H1 (cell line): ENCODE results near the gene ASTN2. TPM values are rescaled to one million over a fixed set of nuclear protein-coding genes. Genes with fewer than 3 reads are reported as not detected.

Experiments used
- CTCF ChIA-PET: fragments of 300-600 bp; sonication (Branson Sonifier 250); formaldehyde crosslinking; loops from one replicate; lab custom pipeline; 2021; ENCODE audit not compliant: partially characterized antibody; lab: Charles Lee
- POLR2A ChIA-PET: fragments of 300-600 bp; sonication (Branson Sonifier 250); formaldehyde crosslinking; loops from one replicate; lab custom pipeline; 2021; ENCODE audit warnings: inconsistent platforms; ENCODE audit not compliant: partially characterized antibody; lab: Charles Lee
- DNase-seq, 2 experiments: peaks; one replicate each; pipeline versions ENCODE4 v3.0.0 to v3.0.0-alpha.2; 2010 to 2022; ENCODE audit warnings: low spot score in 2 of 2, low read depth in 1 of 2, mixed read lengths in 1 of 2
- FAIRE-seq: peaks from 2 replicates; lab custom pipeline; 2011; peaks lifted over from hg19 to GRCh38; lab: Jason Lieb, UNC
- H2AFZ ChIP-seq: 2 replicates; pipeline ENCODE4 v1.8.1; 2012; ENCODE audit warnings: low read length, inconsistent platforms
- H2AK5ac ChIP-seq: 2 replicates; pipeline ENCODE4 v1.6.1; 2013; ENCODE audit warnings: low read depth, low read length
- H2BK120ac ChIP-seq: replicated peaks from 2 replicates; pipeline ENCODE3; 2013; ENCODE audit warnings: low read depth, low read length, inconsistent platforms
- H2BK12ac ChIP-seq: 2 replicates; pipeline ENCODE4 v1.6.1; 2013; ENCODE audit warnings: low read depth, low read length
- H2BK15ac ChIP-seq: 2 replicates; pipeline ENCODE4 v1.6.1; 2013; ENCODE audit warnings: low read length
- H2BK20ac ChIP-seq: 2 replicates; pipeline ENCODE4 v1.6.1; 2013; ENCODE audit warnings: low read length
- H2BK5ac ChIP-seq: 2 replicates; pipeline ENCODE4 v1.6.1; 2013; ENCODE audit warnings: low read depth, low read length
- H3K14ac ChIP-seq: 2 replicates; pipeline ENCODE4 v1.6.1; 2013; ENCODE audit warnings: inconsistent platforms; ENCODE audit not compliant: insufficient read length
- H3K18ac ChIP-seq: 2 replicates; pipeline ENCODE4 v1.6.1; 2013; ENCODE audit warnings: low read length; ENCODE audit errors: extremely low read depth
- H3K23ac ChIP-seq: 2 replicates; pipeline ENCODE4 v1.6.1; 2013; ENCODE audit warnings: inconsistent platforms; ENCODE audit not compliant: insufficient read length
- H3K23me2 ChIP-seq: 2 replicates; pipeline ENCODE4 v1.6.1; 2013; ENCODE audit warnings: low read depth, low read length
- H3K27ac ChIP-seq: 2 replicates; pipeline ENCODE4 v1.6.1; 2011; ENCODE audit warnings: low read depth, low read length, inconsistent platforms
- H3K27me3 ChIP-seq, 4 experiments: replicated peaks in 1 of 4; 1 replicate in 1 of 4; 2 replicates in 3 of 4; pipeline versions ENCODE4 v1.6.1 to v1.8.1; 2011 to 2013; ENCODE audit warnings: low read length in 3 of 4, mild to moderate bottlenecking in 3 of 4, inconsistent platforms in 2 of 4, mixed read lengths in 2 of 4, moderate library complexity in 1 of 4; ENCODE audit not compliant: control insufficient read depth in 3 of 4, insufficient read depth in 3 of 4; ENCODE audit errors: extremely low read depth in 1 of 4
- H3K36me3 ChIP-seq, 4 experiments: 2 replicates each; pipeline versions ENCODE4 v1.6.1 to v1.8.1; 2011 to 2013; ENCODE audit warnings: mild to moderate bottlenecking in 4 of 4, low read length in 3 of 4, moderate library complexity in 2 of 4, control low read depth in 1 of 4, inconsistent platforms in 1 of 4; ENCODE audit not compliant: insufficient read depth in 4 of 4, control insufficient read depth in 2 of 4
- H3K4ac ChIP-seq: replicated peaks from 2 replicates; pipeline ENCODE3; 2013; ENCODE audit warnings: low read length, low read depth, mixed read lengths, inconsistent platforms; ENCODE audit not compliant: insufficient read length
- H3K4me1 ChIP-seq, 4 experiments: replicated peaks in 1 of 4; 1 replicate in 1 of 4; 2 replicates in 3 of 4; pipeline versions ENCODE4 v1.6.1 to v1.8.1; 2011 to 2013; ENCODE audit warnings: low read length in 3 of 4, inconsistent platforms in 2 of 4, mixed read lengths in 1 of 4; ENCODE audit not compliant: insufficient read depth in 4 of 4, control insufficient read depth in 3 of 4
- H3K4me2 ChIP-seq, 2 experiments: 2 replicates each; pipeline versions ENCODE4 v1.6.1 to v1.8.1; 2011 to 2013; ENCODE audit warnings: low read depth in 2 of 2, low read length in 2 of 2, control low read depth in 1 of 2, inconsistent platforms in 1 of 2, mild to moderate bottlenecking in 1 of 2; ENCODE audit not compliant: insufficient read depth in 1 of 2
- H3K4me3 ChIP-seq, 4 experiments: fragments of 200-600, 300-600 bp in 1 of 4; sonication (generic), shearing (Covaris generic), sonication (Bioruptor Twin) in 1 of 4; 2 replicates each; pipeline versions ENCODE4 v1.5.1 to v1.8.1; 2011 to 2016; ENCODE audit warnings: low read length in 4 of 4, low read depth in 3 of 4, control low read depth in 2 of 4, inconsistent platforms in 2 of 4, mild to moderate bottlenecking in 2 of 4, mixed read lengths in 1 of 4, moderate library complexity in 1 of 4; ENCODE audit not compliant: insufficient read depth in 2 of 4; ENCODE audit errors: extremely low read depth in 1 of 4
- H3K56ac ChIP-seq: replicated peaks from 2 replicates; pipeline ENCODE3; 2013; ENCODE audit warnings: low read depth, mild to moderate bottlenecking, mixed read lengths, low read length, inconsistent platforms; ENCODE audit not compliant: insufficient read length
- H3K79me1 ChIP-seq: 2 replicates; pipeline ENCODE4 v1.6.1; 2013; ENCODE audit warnings: low read depth, low read length, control low read depth
- H3K79me2 ChIP-seq, 2 experiments: 2 replicates each; pipeline versions ENCODE4 v1.6.1 to v1.8.1; 2012 to 2013; ENCODE audit warnings: low read length in 2 of 2, mild to moderate bottlenecking in 2 of 2, inconsistent platforms in 1 of 2; ENCODE audit not compliant: insufficient read depth in 2 of 2, control insufficient read depth in 1 of 2
- H3K9ac ChIP-seq, 4 experiments: replicated peaks in 1 of 4; 1 replicate in 1 of 4; 2 replicates in 3 of 4; pipeline versions ENCODE4 v1.6.1 to v1.8.1; 2011 to 2013; ENCODE audit warnings: low read depth in 3 of 4, low read length in 3 of 4, control low read depth in 2 of 4, mild to moderate bottlenecking in 2 of 4, moderate library complexity in 2 of 4, inconsistent platforms in 1 of 4; ENCODE audit errors: extremely low read depth in 1 of 4
- H3K9me3 ChIP-seq, 2 experiments: 2 replicates each; pipeline versions ENCODE4 v1.6.1 to v1.8.1; 2012 to 2013; ENCODE audit warnings: mild to moderate bottlenecking in 2 of 2, moderate library complexity in 2 of 2, control low read depth in 1 of 2, inconsistent platforms in 1 of 2, low read depth in 1 of 2, low read length in 1 of 2, mixed read lengths in 1 of 2; ENCODE audit not compliant: insufficient read depth in 2 of 2
- H4K20me1 ChIP-seq, 2 experiments: replicated peaks in 1 of 2; 2 replicates each; pipeline versions ENCODE3 to v1.8.1; 2011 to 2013; ENCODE audit warnings: inconsistent platforms in 2 of 2, low read length in 2 of 2, mild to moderate bottlenecking in 1 of 2; ENCODE audit not compliant: insufficient read depth in 2 of 2, control insufficient read depth in 1 of 2
- H4K5ac ChIP-seq: 2 replicates; pipeline ENCODE4 v1.6.1; 2013; ENCODE audit warnings: low read length, low read depth, mixed read lengths, inconsistent platforms; ENCODE audit not compliant: insufficient read length
- H4K8ac ChIP-seq: 2 replicates; pipeline ENCODE4 v1.8.0; 2013; ENCODE audit warnings: mild to moderate bottlenecking, moderate library complexity, low read length, inconsistent platforms; ENCODE audit not compliant: insufficient read depth; ENCODE audit errors: extremely low read depth
- H4K91ac ChIP-seq: replicated peaks from 2 replicates; pipeline ENCODE3; 2013; ENCODE audit warnings: low read length, mixed read lengths, inconsistent platforms; ENCODE audit not compliant: insufficient read length
- CEBPB ChIP-seq: IDR thresholded peaks from 2 replicates; pipeline ENCODE4 v1.6.1; 2012; ENCODE audit warnings: low read depth, low read length
- CHD1 ChIP-seq: IDR thresholded peaks from 2 replicates; pipeline ENCODE4 v1.6.1; 2012; ENCODE audit warnings: low read depth, low read length, improper control_type of control experiment
- E2F6 ChIP-seq: IDR thresholded peaks from 2 replicates; pipeline ENCODE4 v1.6.1; 2012; ENCODE audit warnings: inconsistent platforms
- EGR1 ChIP-seq: IDR thresholded peaks from 2 replicates; pipeline ENCODE4 v1.6.1; 2011; ENCODE audit warnings: low read depth, low read length, borderline replicate concordance
- JUND ChIP-seq: IDR thresholded peaks from 2 replicates; pipeline ENCODE4 v1.6.1; 2011; ENCODE audit warnings: mild to moderate bottlenecking, improper control_type of control experiment, low read length
- NANOG ChIP-seq: IDR thresholded peaks from 2 replicates; pipeline ENCODE4 v1.6.1; 2011; ENCODE audit warnings: low read length, low read depth, mild to moderate bottlenecking, inconsistent platforms; ENCODE audit not compliant: insufficient read depth, poor library complexity, severe bottlenecking
- NRF1 ChIP-seq: IDR thresholded peaks from 2 replicates; pipeline ENCODE4 v1.6.1; 2011; ENCODE audit warnings: mild to moderate bottlenecking, low read depth, low read length, improper control_type of control experiment
- POU5F1 ChIP-seq: IDR thresholded peaks from 2 replicates; pipeline ENCODE4 v1.6.1; 2011; ENCODE audit warnings: low read depth, mild to moderate bottlenecking, low read length, moderate library complexity
- RFX5 ChIP-seq: IDR thresholded peaks from 2 replicates; pipeline ENCODE4 v1.6.1; 2011; ENCODE audit warnings: low read depth, low read length, improper control_type of control experiment, borderline replicate concordance
- RNF2 ChIP-seq: fragments of 200-900, 300-1000 bp; sonication (generic); IDR thresholded peaks from 2 replicates; pipeline ENCODE4 v1.7.1; 2016; ENCODE audit warnings: borderline replicate concordance, low read depth, mild to moderate bottlenecking, antibody characterized with exemption, low read length; ENCODE audit not compliant: poor library complexity, severe bottlenecking; ENCODE audit errors: missing control alignments
- RXRA ChIP-seq: IDR thresholded peaks from 2 replicates; pipeline ENCODE4 v1.6.1; 2011; ENCODE audit warnings: low read depth, mild to moderate bottlenecking, low read length, moderate library complexity; ENCODE audit not compliant: insufficient read depth
- SP1 ChIP-seq: IDR thresholded peaks from 2 replicates; pipeline ENCODE4 v1.6.1; 2011; ENCODE audit warnings: low read depth, low read length
- SRF ChIP-seq: IDR thresholded peaks from 2 replicates; pipeline ENCODE4 v1.6.1; 2011; ENCODE audit warnings: mild to moderate bottlenecking, low read depth, low read length, moderate library complexity
- TCF12 ChIP-seq: IDR thresholded peaks from 2 replicates; pipeline ENCODE4 v1.6.1; 2011; ENCODE audit warnings: low read depth, mild to moderate bottlenecking, low read length
- YY1 ChIP-seq: IDR thresholded peaks from 2 replicates; pipeline ENCODE4 v1.6.1; 2011; ENCODE audit warnings: low read depth, mild to moderate bottlenecking, low read length
- WGBS, 2 experiments: shearing (Covaris generic) in 1 of 2; methylation state at CpG; one replicate each; pipeline versions ENCODE4 v1.1.6 to v1.1.7; 2013 to 2015; ENCODE audit warnings: low lambda C conversion rate in 2 of 2, mixed read lengths in 2 of 2, inconsistent platforms in 1 of 2, low coverage in 1 of 2, missing lambda C conversion rate in 1 of 2; ENCODE audit not compliant: insufficient replicate concordance in 2 of 2, insufficient coverage in 1 of 2, insufficient read length in 1 of 2; ENCODE audit errors: extremely low coverage in 1 of 2, missing lambda C conversion rate in 1 of 2; 5-methylcytosine and 5-hydroxymethylcytosine counted together
- polyA plus RNA-seq, 7 experiments: library from polyadenylated mRNA; depleted of rRNA in 3 of 7; stranded (reverse) in 5 of 7; unstranded in 2 of 7; fragments of >200 nt in 5 of 7; fragments of 200-250 nt in 2 of 7; gene quantifications; 1 replicate in 5 of 7; 2 replicates in 1 of 7; 4 replicates in 1 of 7; pipeline versions ENCODE4 v1.2.1 to v1.2.3, GENCODE V29; 2011 to 2013; ENCODE audit warnings: missing spikeins in 2 of 7, mixed read lengths in 2 of 7
- total RNA-seq: library from RNA; stranded (reverse); fragmentation: NEBNext Ultra II Directional; extraction: Animal tissue kit (Norgen Biotek cat#: 25700); gene quantifications from 2 replicates; pipeline ENCODE4 v1.2.1, GENCODE V29; 2021

The ASTN2 gene
- total and polyA plus RNA-seq, 2 of the 8 experiments (the other 6 are each of a cell fraction or from before 2014, with no cell fraction given): 8.2 to 13.7 TPM

GRCh38 chr9:117170567-117170966 is 244.3 kb downstream of the ASTN2 start:
- H3K56ac ChIP-seq: no peak overlapping the region
- H3K79me1 ChIP-seq: no peaks in the 10 kb centered on the region
- H2AK5ac ChIP-seq: no peak overlapping the region
- FAIRE-seq (no peak), DNase-seq (no peak)
- no peak overlapping the region for H3K14ac ChIP-seq
- H2AFZ ChIP-seq: no peak overlapping the region
- ChIA-PET POLR2A (no interaction called here), CTCF (interaction anchor here (0.9 kb wide), 1 partner anchor 77 kb away, joined by 3 read pairs; no protein-coding TSS in a partner anchor)
- H3K4me1 ChIP-seq: peaks cover 0 to 3% (median 1%) of the 10 kb centered on the region in 4 experiments; a peak in 5 of 7 replicates
- H3K4ac ChIP-seq: no peak overlapping the region
- H3K23me2 ChIP-seq: no peaks in the 10 kb centered on the region
- H3K9ac ChIP-seq: no peak overlapping the region
- H3K27ac ChIP-seq: no peak overlapping the region
- H3K36me3 ChIP-seq: no peaks in the 10 kb centered on the region
- no peaks in the 10 kb centered on the region; a peak in 1 of 7 replicates for H3K27me3 ChIP-seq
- no peak overlapping the region for H4K8ac ChIP-seq
- no peak overlapping the region for H3K18ac ChIP-seq
- WGBS, 2 experiments: 90% methylated on average over 2 of the region's 2 CpGs; no CpG with 5 or more reads in 1 of the 2 experiments
- no peak overlapping the region for H2BK20ac ChIP-seq
- H3K4me3 ChIP-seq: no peak overlapping the region
- H3K9me3 ChIP-seq: no peaks in the 10 kb centered on the region
- no peak overlapping the region for H2BK15ac ChIP-seq
- no peak overlapping the region for H2BK120ac ChIP-seq
- no peak overlapping the region for H4K5ac ChIP-seq
- H3K23ac ChIP-seq: no peak overlapping the region
- no peak overlapping the region for H3K4me2 ChIP-seq
- no peak overlapping the region for H2BK5ac ChIP-seq
- H4K20me1 ChIP-seq: no peaks in the 10 kb centered on the region
- H2BK12ac ChIP-seq: no peak overlapping the region
- H3K79me2 ChIP-seq: no peaks in the 10 kb centered on the region
- H4K91ac ChIP-seq: no peak overlapping the region
- TF ChIP-seq TCF12: no peak
- no peak for TF ChIP-seq CHD1
- no peak for TF ChIP-seq SRF
- no peak for TF ChIP-seq RXRA
- no peak for TF ChIP-seq YY1
- no peak for TF ChIP-seq JUND
- no peak for TF ChIP-seq CEBPB
- TF ChIP-seq RFX5: no peak
- TF ChIP-seq NANOG: no peak
- no peak for TF ChIP-seq NRF1
- no peak for TF ChIP-seq RNF2
- no peak for TF ChIP-seq EGR1
- TF ChIP-seq POU5F1: no peak
- TF ChIP-seq E2F6: no peak
- TF ChIP-seq SP1: no peak
